Stomach (tissue), 9 donors: ENCODE data around the gene HNRNPM. TPM values are rescaled to one million over a fixed set of nuclear protein-coding genes. Genes with fewer than 3 reads are reported as not detected.

Experiments
- DNase-seq, 2 donors: peaks; one replicate each; pipeline versions ENCODE4 v3.0.0 to v3.0.0-alpha.2; 2013 to 2019
- H3K27ac ChIP-seq, 5 donors: fragments of 200-600 bp in 4 of 5; sonication (generic) in 4 of 5; one replicate each; pipeline ENCODE4 v1.5.1; 2013 to 2019; ENCODE audit warnings: mild to moderate bottlenecking in 1 of 5, moderate library complexity in 1 of 5
- H3K27me3 ChIP-seq, 3 donors: fragments of 200-600 bp; sonication (generic); one replicate each; pipeline ENCODE4 v1.5.1; 2017 to 2019; ENCODE audit warnings: mixed run types in 1 of 3
- H3K36me3 ChIP-seq, 4 donors: fragments of 200-600 bp; sonication (generic); 1 replicate in 3 of 4; 2 replicates in 1 of 4; pipeline ENCODE4 v1.5.1; 2016 to 2019
- H3K4me1 ChIP-seq, 4 donors: fragments of 200-600 bp; sonication (generic); one replicate each; pipeline ENCODE4 v1.5.1; 2016 to 2019
- H3K4me3 ChIP-seq, 4 donors: fragments of 200-600 bp; sonication (generic) in 3 of 4; one replicate each; pipeline ENCODE4 v1.5.1; 2016 to 2019; ENCODE audit warnings: mild to moderate bottlenecking in 1 of 4
- H3K9me3 ChIP-seq, 4 donors: fragments of 200-600 bp; sonication (generic); one replicate each; pipeline ENCODE4 v1.5.1; 2016 to 2019
- CTCF ChIP-seq, 7 experiments: fragments of 450-650 bp in 4 of 7; fragments of 200-600 bp in 3 of 7; sonication (generic) in 3 of 7; IDR thresholded peaks; one replicate each; pipeline ENCODE4 v1.5.1; 2016 to 2019; ENCODE audit warnings: antibody characterized with exemption in 7 of 7, control low read depth in 2 of 7, mild to moderate bottlenecking in 1 of 7
- EP300 ChIP-seq: sonication (generic); formaldehyde crosslinking; IDR thresholded peaks from one replicate; pipeline ENCODE4 v1.6.1; 2017; ENCODE audit warnings: antibody characterized with exemption
- POLR2A ChIP-seq, 4 donors: fragments of 450-650 bp; IDR thresholded peaks; one replicate each; pipeline ENCODE4 v1.6.1; 2016; ENCODE audit warnings: antibody characterized with exemption in 4 of 4, control low read depth in 2 of 4, mild to moderate bottlenecking in 1 of 4, moderate library complexity in 1 of 4
- POLR2AphosphoS5 ChIP-seq, 3 donors: sonication (generic); formaldehyde crosslinking; IDR thresholded peaks; one replicate each; pipeline ENCODE4 v1.6.1; 2016; ENCODE audit warnings: antibody characterized with exemption in 3 of 3
- WGBS, 5 donors: extraction: QIAGEN DNeasy Blood & Tissue Kit in 3 of 5; methylation state at CpG; one replicate each; pipeline versions ENCODE4 v1.1.5 to v1.1.7; 2013 to 2018; 5-methylcytosine and 5-hydroxymethylcytosine counted together
- intact Hi-C: fragments of 100-400 bp; cut with DNase I; formaldehyde crosslinking; loops from one replicate; pipeline ENCODE4 v1.15.1; 2023; ENCODE audit warnings: low total_unique reads
- polyA plus RNA-seq, 3 donors: library from polyadenylated mRNA; stranded (reverse); fragments of 200-250 nt; gene quantifications; one replicate each; pipeline ENCODE4 v1.2.3, GENCODE V29; 2013
- total RNA-seq, 5 donors: library from RNA; depleted of rRNA; stranded (reverse); fragments of >200 nt; gene quantifications; one replicate each; pipeline versions ENCODE4 v1.1.0 to v1.2.3, GENCODE V29; 2014 to 2016
- donor health status: healthy with polysubstance abuse.
- donor health status: Bipolar disorder and iron deficiency.
- donor health status: healthy.

The HNRNPM gene
- total and polyA plus RNA-seq, 8 donors: 54.3 to 664 (median 98.3) TPM

DNA sequence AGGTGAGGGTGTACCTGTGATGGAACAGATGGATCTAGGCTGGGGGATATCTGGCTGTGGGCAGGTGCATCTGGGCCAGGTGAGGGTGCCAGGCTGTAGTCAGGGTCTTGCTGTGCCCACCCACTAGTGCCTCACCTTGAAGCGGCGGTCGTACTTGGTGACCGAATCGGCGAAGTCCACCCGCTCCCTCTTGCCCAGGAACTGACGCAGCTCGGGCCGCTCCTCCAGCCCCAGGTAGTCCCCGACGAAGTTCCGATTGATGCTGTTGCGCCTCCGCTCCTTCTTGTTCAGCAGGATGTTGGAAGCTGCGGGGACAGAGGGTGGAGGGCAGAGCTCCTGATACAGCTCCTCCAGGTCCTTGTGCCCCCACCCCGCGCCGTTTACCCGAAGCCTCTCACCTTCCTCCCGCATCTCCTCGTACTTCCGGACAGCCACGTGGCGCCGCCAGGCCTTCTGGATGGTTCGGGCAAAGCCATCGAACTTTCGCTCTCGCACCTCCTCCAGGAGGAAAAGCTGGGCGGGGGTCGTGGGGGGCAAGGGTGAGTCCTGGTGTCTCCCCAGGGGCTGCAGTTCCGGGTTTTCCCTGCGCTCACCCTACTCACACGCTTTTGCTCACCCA lies 85.4 kb downstream of the HNRNPM start:
- DNase-seq: no peak
- no peak overlapping the region for H3K27ac ChIP-seq
- H3K36me3 ChIP-seq: peaks cover 0 to 59% (median 28%) of the 10 kb centered on the region in 4 donors
- intact Hi-C loops: no loop called here
- no peaks in the 10 kb centered on the region for H3K27me3 ChIP-seq
- no peaks in the 10 kb centered on the region for H3K9me3 ChIP-seq
- H3K4me3 ChIP-seq: no peak overlapping the region
- TF ChIP-seq POLR2AphosphoS5 (IDR thresholded peaks at IDR 0.05) (no peak), CTCF (IDR thresholded peaks at IDR 0.05) (no peak), EP300 (no peak), POLR2A (IDR thresholded peaks at IDR 0.05) (no peak)
- 92 to 95% (median 94%) methylated on average over 34 to 35 of the region's 35 CpGs for WGBS, 5 donors
- peaks cover 0 to 17% (median 13%) of the 10 kb centered on the region in 4 donors for H3K4me1 ChIP-seq

- no peaks in the 10 kb centered on the region for H3K9me3 ChIP-seq
- H3K27me3 ChIP-seq: peaks cover 0 to 2% (median 0%) of the 10 kb centered on the region in 3 donors
- H3K4me1 ChIP-seq: peaks cover 0 to 16% (median 10%) of the 10 kb centered on the region in 4 donors
- no peak overlapping the region for H3K4me3 ChIP-seq
- intact Hi-C loops: no loop called here
- H3K27ac ChIP-seq: no peak overlapping the region
- no peak for DNase-seq
- no peak for TF ChIP-seq POLR2A (IDR thresholded peaks at IDR 0.05)
- TF ChIP-seq CTCF (IDR thresholded peaks at IDR 0.05): no peak
- TF ChIP-seq EP300: no peak
- no peak for TF ChIP-seq POLR2AphosphoS5 (IDR thresholded peaks at IDR 0.05)
- 84 to 93% (median 85%) methylated on average over 7 of the region's 7 CpGs for WGBS, 5 donors
- peaks cover 0 to 52% (median 26%) of the 10 kb centered on the region in 4 donors for H3K36me3 ChIP-seq
Measured at GRCh38 chr19:8531470-8531869, 86.7 kb downstream of the HNRNPM start.

DNA sequence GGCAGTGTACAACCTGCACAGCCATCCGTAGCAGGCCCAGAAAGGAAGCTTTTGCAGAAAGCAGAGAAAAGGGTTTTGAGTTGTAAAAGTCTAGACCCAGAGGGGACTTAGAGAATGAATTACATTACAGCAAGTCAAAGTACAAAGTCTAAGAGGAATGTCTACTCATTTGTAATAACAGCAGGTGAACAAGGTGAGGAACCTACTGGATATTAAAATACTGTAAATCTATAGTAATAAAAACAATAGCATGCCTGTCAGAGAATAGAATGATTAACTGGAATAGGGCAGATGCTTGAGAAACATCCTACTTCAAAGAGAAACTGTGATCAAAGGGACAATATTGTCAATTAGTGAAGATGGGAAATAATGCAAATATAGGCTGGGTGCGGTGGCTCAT lies 87.5 kb downstream of the HNRNPM start:
- intact Hi-C loops: no loop called here
- no peak overlapping the region for H3K4me3 ChIP-seq
- peaks cover 0 to 8% (median 4%) of the 10 kb centered on the region in 4 donors for H3K4me1 ChIP-seq
- no peak for TF ChIP-seq CTCF (IDR thresholded peaks at IDR 0.05)
- no peak for TF ChIP-seq EP300
- TF ChIP-seq POLR2A (IDR thresholded peaks at IDR 0.05): no peak
- TF ChIP-seq POLR2AphosphoS5 (IDR thresholded peaks at IDR 0.05): no peak
- no peak for DNase-seq
- peaks cover 0 to 5% (median 0%) of the 10 kb centered on the region in 3 donors for H3K27me3 ChIP-seq
- no peak overlapping the region for H3K27ac ChIP-seq
- peaks cover 0 to 53% (median 22%) of the 10 kb centered on the region in 4 donors for H3K36me3 ChIP-seq
- 60 to 84% (median 78%) methylated on average over 2 of the region's 2 CpGs for WGBS, 5 donors
- no peaks in the 10 kb centered on the region for H3K9me3 ChIP-seq

DNA sequence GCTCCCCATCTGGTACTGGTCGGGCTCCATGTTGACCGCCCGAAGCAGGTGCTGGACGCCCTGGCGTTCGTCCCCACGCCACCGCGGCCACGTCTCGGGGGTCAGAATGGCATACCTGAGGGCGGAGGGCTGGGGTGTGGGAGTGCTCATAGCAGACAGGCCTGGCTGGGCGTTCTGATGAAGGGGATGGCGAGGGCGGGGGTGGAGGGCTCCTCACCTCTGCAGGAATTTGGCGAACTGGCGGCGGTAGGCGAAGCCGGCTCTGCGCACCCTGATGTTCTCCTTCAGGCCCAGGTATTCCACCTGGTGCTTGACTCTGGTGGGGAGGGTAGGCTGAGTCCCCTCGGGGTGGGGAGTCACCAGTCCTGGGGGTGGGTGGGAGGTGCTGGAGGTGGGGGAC lies 91.5 kb downstream of the HNRNPM start:
- Histone ChIP-seq H3K9me3 (no peaks in the 10 kb centered on the region), H3K27me3 (peaks cover 0 to 5% (median 0%) of the 10 kb centered on the region in 3 donors), H3K4me3 (no peak overlapping the region), H3K27ac (no peak overlapping the region), H3K36me3 (peaks cover 0 to 43% (median 7%) of the 10 kb centered on the region in 4 donors), H3K4me1 (no peaks in the 10 kb centered on the region)
- TF ChIP-seq CTCF (IDR thresholded peaks at IDR 0.05) (no peak), EP300 (no peak), POLR2A (IDR thresholded peaks at IDR 0.05) (no peak), POLR2AphosphoS5 (IDR thresholded peaks at IDR 0.05) (no peak)
- intact Hi-C loops: no loop called here
- WGBS, 5 donors: 67 to 85% (median 75%) methylated on average over 18 to 22 of the region's 22 CpGs
- DNase-seq: no peak
